ENCODE data around the gene PCCA.

DNA sequence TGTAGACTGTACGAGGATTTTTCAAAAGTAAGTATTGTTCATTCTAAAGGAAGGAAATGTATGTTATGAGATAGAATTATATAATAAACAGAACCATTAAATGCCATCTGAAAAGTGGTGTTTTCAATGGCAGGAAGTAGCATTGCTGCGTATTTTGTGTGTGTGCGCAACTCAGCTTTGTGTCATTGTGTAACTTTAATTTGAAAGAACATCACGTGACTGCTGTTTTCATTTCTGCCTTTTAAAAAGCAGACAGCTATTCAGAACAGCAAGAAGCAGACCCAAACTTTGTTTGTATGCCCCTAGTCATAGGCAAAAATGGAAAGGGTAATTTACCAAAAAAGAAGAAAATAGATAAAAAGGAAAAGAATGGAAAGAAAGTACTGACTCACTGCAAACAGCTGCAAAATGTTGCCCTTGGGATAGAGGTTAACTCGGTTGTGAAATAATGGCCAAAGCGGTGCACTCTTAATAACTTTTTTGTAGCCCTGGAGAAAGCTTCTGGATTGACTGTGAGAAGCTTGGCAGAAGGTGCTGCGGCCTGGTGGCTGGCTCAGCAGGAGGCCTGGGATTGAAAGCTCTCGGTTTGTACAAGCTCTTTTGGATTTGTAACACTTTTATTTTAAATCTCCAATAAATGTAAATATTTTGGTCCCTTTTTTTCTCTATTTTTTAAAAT lies 402.4 kb downstream of the PCCA start:
- TF ChIP-seq, protein P1, sequence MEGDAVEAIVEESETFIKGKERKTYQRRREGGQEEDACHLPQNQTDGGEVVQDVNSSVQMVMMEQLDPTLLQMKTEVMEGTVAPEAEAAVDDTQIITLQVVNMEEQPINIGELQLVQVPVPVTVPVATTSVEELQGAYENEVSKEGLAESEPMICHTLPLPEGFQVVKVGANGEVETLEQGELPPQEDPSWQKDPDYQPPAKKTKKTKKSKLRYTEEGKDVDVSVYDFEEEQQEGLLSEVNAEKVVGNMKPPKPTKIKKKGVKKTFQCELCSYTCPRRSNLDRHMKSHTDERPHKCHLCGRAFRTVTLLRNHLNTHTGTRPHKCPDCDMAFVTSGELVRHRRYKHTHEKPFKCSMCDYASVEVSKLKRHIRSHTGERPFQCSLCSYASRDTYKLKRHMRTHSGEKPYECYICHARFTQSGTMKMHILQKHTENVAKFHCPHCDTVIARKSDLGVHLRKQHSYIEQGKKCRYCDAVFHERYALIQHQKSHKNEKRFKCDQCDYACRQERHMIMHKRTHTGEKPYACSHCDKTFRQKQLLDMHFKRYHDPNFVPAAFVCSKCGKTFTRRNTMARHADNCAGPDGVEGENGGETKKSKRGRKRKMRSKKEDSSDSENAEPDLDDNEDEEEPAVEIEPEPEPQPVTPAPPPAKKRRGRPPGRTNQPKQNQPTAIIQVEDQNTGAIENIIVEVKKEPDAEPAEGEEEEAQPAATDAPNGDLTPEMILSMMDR (IDR thresholded peaks at IDR 0.05): no peak
- no peak for TF ChIP-seq EZH2 (IDR thresholded peaks at IDR 0.05; ENCODE audit: borderline replicate concordance, insufficient read depth, low read depth, low read length, poor library complexity, severe bottlenecking)
